MM.1S (cell line): ENCODE measurements around the gene ADGRV1.

ENCODE experiments used
- EZH2 ChIP-seq: fragments of 300-600 bp; sonication (generic); optimal IDR thresholded peaks from 2 replicates; pipeline ENCODE3; 2017; ENCODE audit warnings: low read depth, mild to moderate bottlenecking, antibody characterized with exemption, low read length, mixed read lengths
- TF ChIP-seq, protein P1 (sequence below): fragments of 300-600 bp; sonication (generic); IDR thresholded peaks from 2 replicates; pipeline ENCODE4 v1.5.1; 2016; ENCODE audit warnings: antibody characterized with exemption, low read length, mixed read lengths

DNA sequence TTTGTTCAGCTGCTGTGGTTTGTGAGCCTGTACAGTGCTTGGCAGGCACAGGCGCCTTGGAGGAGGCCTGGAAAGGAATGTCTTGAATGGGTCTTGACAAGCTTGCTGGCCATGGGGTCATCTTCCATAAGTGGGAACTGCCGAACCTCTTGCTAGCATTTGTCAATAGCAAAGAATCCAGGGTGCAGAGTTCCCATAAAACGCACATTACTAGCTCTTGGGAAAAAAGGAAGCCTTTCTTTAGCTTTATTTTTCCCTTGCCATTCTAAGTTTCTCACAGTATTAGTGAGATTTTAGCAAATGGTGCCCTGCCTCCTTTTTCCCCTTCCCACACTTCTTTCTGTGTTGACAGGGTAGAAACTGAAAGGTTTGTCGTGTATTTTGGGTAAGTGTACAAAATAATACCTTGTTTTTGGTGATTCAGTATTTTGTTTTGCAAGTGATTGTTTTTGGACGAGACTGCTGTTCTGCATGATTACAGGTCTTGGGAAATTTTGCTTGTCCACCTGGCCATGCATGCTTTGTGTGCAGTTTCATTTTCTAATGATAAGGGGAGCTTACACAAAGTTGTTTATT lies 82.0 kb downstream of the ADGRV1 start:
- TF ChIP-seq, protein P1, sequence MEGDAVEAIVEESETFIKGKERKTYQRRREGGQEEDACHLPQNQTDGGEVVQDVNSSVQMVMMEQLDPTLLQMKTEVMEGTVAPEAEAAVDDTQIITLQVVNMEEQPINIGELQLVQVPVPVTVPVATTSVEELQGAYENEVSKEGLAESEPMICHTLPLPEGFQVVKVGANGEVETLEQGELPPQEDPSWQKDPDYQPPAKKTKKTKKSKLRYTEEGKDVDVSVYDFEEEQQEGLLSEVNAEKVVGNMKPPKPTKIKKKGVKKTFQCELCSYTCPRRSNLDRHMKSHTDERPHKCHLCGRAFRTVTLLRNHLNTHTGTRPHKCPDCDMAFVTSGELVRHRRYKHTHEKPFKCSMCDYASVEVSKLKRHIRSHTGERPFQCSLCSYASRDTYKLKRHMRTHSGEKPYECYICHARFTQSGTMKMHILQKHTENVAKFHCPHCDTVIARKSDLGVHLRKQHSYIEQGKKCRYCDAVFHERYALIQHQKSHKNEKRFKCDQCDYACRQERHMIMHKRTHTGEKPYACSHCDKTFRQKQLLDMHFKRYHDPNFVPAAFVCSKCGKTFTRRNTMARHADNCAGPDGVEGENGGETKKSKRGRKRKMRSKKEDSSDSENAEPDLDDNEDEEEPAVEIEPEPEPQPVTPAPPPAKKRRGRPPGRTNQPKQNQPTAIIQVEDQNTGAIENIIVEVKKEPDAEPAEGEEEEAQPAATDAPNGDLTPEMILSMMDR, result no peak
- no peak for TF ChIP-seq EZH2
